ENCODE results near the gene KLHL2. TPM values are rescaled to one million over a fixed set of nuclear protein-coding genes. Genes with fewer than 3 reads are reported as not detected.
"Not testable (repeated sequence)": the region's sequence is repeated elsewhere in the genome, so short reads cannot be mapped to it uniquely, and the experiment has no call there.

The KLHL2 gene, protein sequence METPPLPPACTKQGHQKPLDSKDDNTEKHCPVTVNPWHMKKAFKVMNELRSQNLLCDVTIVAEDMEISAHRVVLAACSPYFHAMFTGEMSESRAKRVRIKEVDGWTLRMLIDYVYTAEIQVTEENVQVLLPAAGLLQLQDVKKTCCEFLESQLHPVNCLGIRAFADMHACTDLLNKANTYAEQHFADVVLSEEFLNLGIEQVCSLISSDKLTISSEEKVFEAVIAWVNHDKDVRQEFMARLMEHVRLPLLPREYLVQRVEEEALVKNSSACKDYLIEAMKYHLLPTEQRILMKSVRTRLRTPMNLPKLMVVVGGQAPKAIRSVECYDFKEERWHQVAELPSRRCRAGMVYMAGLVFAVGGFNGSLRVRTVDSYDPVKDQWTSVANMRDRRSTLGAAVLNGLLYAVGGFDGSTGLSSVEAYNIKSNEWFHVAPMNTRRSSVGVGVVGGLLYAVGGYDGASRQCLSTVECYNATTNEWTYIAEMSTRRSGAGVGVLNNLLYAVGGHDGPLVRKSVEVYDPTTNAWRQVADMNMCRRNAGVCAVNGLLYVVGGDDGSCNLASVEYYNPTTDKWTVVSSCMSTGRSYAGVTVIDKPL
- polyA plus RNA-seq = 10 to 100 TPM in 2 of 4 donors, 1 to 10 TPM in 2; 7.8 to 13.4 (median 10.6) TPM
- long read RNA-seq, donor 1 = 0 reads
- long read RNA-seq, donor 2, partial matches to known transcripts = 0 of 1 reads
- long read RNA-seq, donor 2, other reads (novel, unspliced or antisense) = 0 of 1 reads
- long read RNA-seq, donor 3 = 0 reads
- long read RNA-seq, donor 4 = 0 reads
- long read RNA-seq, donor 5 = 0 reads
- long read RNA-seq, donor 6, partial matches to known transcripts = 0 of 2 reads
- long read RNA-seq, donor 6, other reads (novel, unspliced or antisense) = 0 of 2 reads
- long read RNA-seq, donor 7, partial matches to known transcripts = 0 of 4 reads
- long read RNA-seq, donor 7, other reads (novel, unspliced or antisense) = 0 of 4 reads
- long read RNA-seq, donor 8, partial matches to known transcripts = 0 of 1 reads
- long read RNA-seq, donor 8, other reads (novel, unspliced or antisense) = 0 of 1 reads
- long read RNA-seq, donor 9 = 0 reads
- long read RNA-seq, donor 10, transcript KLHL2-201 (15 exons, 3,134 nt) = major isoform, 5 of 5 reads
- long read RNA-seq, donor 10, partial matches to known transcripts = 0 of 5 reads
- long read RNA-seq, donor 10, other reads (novel, unspliced or antisense) = 0 of 5 reads

DNA sequence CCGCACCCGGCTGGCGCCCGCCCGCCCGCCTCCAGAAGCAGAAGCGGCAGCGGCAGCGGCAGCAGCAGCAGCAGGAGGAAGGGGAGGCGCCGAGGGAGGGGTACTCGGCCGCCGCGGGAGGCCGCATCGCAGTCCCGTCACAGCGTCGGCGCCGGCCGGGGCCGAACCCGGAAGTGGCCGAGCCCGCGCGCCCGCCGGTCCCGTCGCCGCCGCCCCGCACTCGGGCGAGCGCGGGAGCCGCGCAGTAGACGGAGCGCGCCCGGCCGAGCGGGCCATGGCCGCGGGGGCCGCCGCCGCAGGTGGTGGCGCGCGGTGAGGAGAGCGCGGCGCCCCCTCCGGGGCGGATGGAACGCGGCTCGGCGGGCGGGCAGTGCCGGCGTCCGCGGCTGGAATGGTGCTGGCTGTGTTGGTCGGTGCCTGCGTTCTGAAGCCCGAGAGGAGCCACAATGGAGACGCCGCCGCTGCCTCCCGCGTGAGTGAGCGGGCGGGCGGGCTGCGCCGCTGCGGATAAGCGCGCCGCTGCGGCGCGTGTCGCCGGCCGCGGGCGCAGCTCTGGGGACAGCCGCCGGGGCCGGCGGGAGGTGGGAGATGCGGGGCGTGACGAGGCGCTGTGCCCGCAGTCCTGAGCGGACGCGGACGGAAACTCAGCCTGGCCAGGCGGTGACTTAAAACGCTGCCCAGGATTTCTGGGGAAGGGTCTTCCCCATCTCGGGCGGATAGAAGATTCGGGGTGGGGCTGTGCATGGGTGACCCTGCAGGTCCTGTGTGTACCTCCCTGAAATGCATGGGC is at the start of gene KLHL2:
KLHL2 (plus strand) TSS at position 131 of the 790 bp plus-strand sequence; CDS start at position 447, 316 bp downstream.
- FAIRE-seq (no peak), DNase-seq (peak; percentile 75 to 91)
- no peaks in the 10 kb centered on the region for H3K36me3 ChIP-seq (ENCODE audit: control insufficient read depth in 3 of 3, insufficient read depth in 2 of 3, low read depth in 1 of 3, low read length in 3 of 3)
- no peaks in the 10 kb centered on the region for H3K9me3 ChIP-seq (ENCODE audit: control insufficient read depth in 2 of 2, insufficient read depth in 1 of 2, low read depth in 1 of 2, low read length in 1 of 2)
- H3K27me3 ChIP-seq (ENCODE audit: control insufficient read depth in 3 of 3, insufficient read depth in 3 of 3, low read length in 3 of 3) = peaks cover 0 to 2% (median 0%) of the 10 kb centered on the region in 3 donors
- WGBS, 3 donors = 0 to 1% (median 1%) methylated on average over 64 to 113 of the region's 113 CpGs
- H3K27ac ChIP-seq (ENCODE audit: low read depth in 1 of 3, low read length in 2 of 3) = peak within 1 kb of the TSS; percentile 66 to 91 (median 72)
- peak within 1 kb of the TSS; percentile 87 to 99 (median 90) for H3K4me3 ChIP-seq (ENCODE audit: low read depth in 1 of 3, low read length in 3 of 3)
- H3K4me1 ChIP-seq (ENCODE audit: control insufficient read depth in 3 of 3, insufficient read depth in 2 of 3, low read depth in 1 of 3, low read length in 2 of 3) = peaks cover 3 to 15% (median 4%) of the 10 kb centered on the region in 3 donors

DNA sequence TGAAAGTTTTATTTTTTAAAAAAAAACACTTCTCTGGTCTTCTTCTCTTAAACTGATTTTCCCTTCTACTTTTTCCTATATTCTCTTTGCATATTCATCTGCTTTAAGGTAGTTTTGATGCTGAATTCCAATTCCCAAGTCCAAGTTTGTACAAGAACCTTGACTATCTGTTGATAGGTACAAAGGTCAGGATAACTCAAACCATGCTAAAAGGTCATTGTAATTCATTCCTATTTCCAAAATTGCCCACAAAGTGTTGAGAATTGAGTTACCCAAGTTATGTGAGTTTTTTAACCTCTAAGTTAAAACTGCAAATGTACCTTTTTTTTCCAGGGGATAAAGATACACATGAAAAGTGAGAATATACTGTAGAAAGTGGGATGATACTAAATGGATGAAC is 48.6 kb upstream of the KLHL2 start:
- no peaks in the 10 kb centered on the region for H3K4me1 ChIP-seq (ENCODE audit: control insufficient read depth in 3 of 3, insufficient read depth in 2 of 3, low read depth in 1 of 3, low read length in 2 of 3)
- no peak for FAIRE-seq
- no peak overlapping the region for H3K27ac ChIP-seq (ENCODE audit: low read depth in 1 of 3, low read length in 2 of 3)
- no peaks in the 10 kb centered on the region for H3K27me3 ChIP-seq (ENCODE audit: control insufficient read depth in 3 of 3, insufficient read depth in 3 of 3, low read length in 3 of 3)
- H3K4me3 ChIP-seq (ENCODE audit: low read depth in 1 of 3, low read length in 3 of 3) = no peak overlapping the region
- no peaks in the 10 kb centered on the region for H3K36me3 ChIP-seq (ENCODE audit: control insufficient read depth in 3 of 3, insufficient read depth in 2 of 3, low read depth in 1 of 3, low read length in 3 of 3)
- no peak for DNase-seq
- no peaks in the 10 kb centered on the region for H3K9me3 ChIP-seq (ENCODE audit: control insufficient read depth in 2 of 2, insufficient read depth in 1 of 2, low read depth in 1 of 2, low read length in 1 of 2)

DNA sequence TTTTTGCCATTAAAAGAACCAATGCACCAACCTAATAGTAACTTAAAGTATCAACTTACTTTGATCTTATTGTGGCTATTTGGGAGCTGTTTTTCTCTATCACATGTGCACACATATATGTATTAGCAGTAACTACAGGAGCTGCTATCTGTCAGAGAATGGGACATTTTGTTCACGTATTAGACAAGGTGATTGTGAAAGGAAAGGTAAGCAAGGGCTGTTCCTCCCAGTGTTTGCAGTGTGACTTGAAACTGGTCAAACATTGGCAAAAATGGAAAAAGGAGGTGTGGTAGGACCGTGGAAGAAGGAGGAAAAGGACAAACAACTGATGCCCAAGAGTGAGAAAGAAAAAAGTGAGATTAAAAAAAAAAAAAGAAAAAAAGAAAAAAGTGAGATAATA is 43.1 kb upstream of the KLHL2 start:
- peaks cover 0 to 3% (median 0%) of the 10 kb centered on the region in 3 donors for H3K27me3 ChIP-seq (ENCODE audit: control insufficient read depth in 3 of 3, insufficient read depth in 3 of 3, low read length in 3 of 3)
- H3K27ac ChIP-seq (ENCODE audit: low read depth in 1 of 3, low read length in 2 of 3) = no peak overlapping the region
- H3K4me1 ChIP-seq (ENCODE audit: control insufficient read depth in 3 of 3, insufficient read depth in 2 of 3, low read depth in 1 of 3, low read length in 2 of 3) = no peaks in the 10 kb centered on the region
- no peak for FAIRE-seq
- H3K9me3 ChIP-seq (ENCODE audit: control insufficient read depth in 2 of 2, insufficient read depth in 1 of 2, low read depth in 1 of 2, low read length in 1 of 2) = no peaks in the 10 kb centered on the region
- no peak overlapping the region for H3K4me3 ChIP-seq (ENCODE audit: low read depth in 1 of 3, low read length in 3 of 3)
- 36 to 69% (median 40%) methylated on average over 2 of the region's 2 CpGs for WGBS, 3 donors
- no peaks in the 10 kb centered on the region for H3K36me3 ChIP-seq (ENCODE audit: control insufficient read depth in 3 of 3, insufficient read depth in 2 of 3, low read depth in 1 of 3, low read length in 3 of 3)
- no peak for DNase-seq

DNA sequence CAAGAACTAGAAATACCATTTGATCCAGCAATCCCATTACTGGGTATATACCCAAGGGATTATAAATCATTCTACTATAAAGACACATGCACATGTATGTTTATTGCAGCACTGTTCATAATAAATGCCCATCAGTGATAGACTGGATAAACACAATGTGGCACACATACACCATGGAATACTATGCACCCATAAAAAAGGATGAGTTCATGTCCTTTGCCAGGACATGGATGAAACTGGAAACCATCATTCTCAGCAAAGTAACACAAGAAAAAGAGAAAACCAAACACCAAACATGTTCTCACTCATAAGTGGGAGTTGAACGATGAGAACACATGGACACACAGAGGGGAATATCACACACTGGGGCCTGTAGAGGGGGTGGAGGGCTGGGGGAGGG is 40.5 kb upstream of the KLHL2 start:
- H3K4me3 ChIP-seq (ENCODE audit: low read depth in 1 of 3, low read length in 3 of 3); H3K36me3 ChIP-seq (ENCODE audit: control insufficient read depth in 3 of 3, insufficient read depth in 2 of 3, low read depth in 1 of 3, low read length in 3 of 3); H3K27me3 ChIP-seq (ENCODE audit: control insufficient read depth in 3 of 3, insufficient read depth in 3 of 3, low read length in 3 of 3); DNase-seq; H3K27ac ChIP-seq (ENCODE audit: low read depth in 1 of 3, low read length in 2 of 3); FAIRE-seq; H3K4me1 ChIP-seq (ENCODE audit: control insufficient read depth in 3 of 3, insufficient read depth in 2 of 3, low read depth in 1 of 3, low read length in 2 of 3); H3K9me3 ChIP-seq (ENCODE audit: control insufficient read depth in 2 of 2, insufficient read depth in 1 of 2, low read depth in 1 of 2, low read length in 1 of 2): not testable (repeated sequence)
- WGBS, 3 donors = 90 to 96% (median 91%) methylated on average over 1 of the region's 1 CpG

DNA sequence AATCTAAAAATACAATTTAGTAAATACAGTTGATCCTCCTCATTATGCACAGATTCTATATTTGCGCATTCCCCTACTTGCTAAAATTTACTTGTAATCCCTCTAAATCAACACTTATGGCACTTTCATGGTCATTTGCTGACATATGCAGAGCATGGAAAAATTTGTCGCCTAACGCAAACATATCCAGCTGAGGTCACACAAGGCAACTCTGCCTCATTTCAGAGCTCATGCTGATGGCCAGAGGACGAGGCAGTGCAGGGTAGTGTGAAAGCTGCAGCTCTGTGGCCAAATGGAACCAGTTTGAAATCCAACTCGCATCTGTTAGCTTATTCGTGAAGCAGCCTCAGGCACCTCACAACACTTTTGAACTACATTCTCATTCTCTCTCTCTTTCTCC is 39.7 kb upstream of the KLHL2 start:
- DNase-seq (no peak), FAIRE-seq (no peak)
- WGBS, 3 donors = 72 to 76% (median 75%) methylated on average over 6 of the region's 6 CpGs
- no peaks in the 10 kb centered on the region for H3K36me3 ChIP-seq (ENCODE audit: control insufficient read depth in 3 of 3, insufficient read depth in 2 of 3, low read depth in 1 of 3, low read length in 3 of 3)
- no peaks in the 10 kb centered on the region for H3K4me1 ChIP-seq (ENCODE audit: control insufficient read depth in 3 of 3, insufficient read depth in 2 of 3, low read depth in 1 of 3, low read length in 2 of 3)
- H3K9me3 ChIP-seq (ENCODE audit: control insufficient read depth in 2 of 2, insufficient read depth in 1 of 2, low read depth in 1 of 2, low read length in 1 of 2) = no peaks in the 10 kb centered on the region
- H3K27me3 ChIP-seq (ENCODE audit: control insufficient read depth in 3 of 3, insufficient read depth in 3 of 3, low read length in 3 of 3) = peaks cover 0 to 3% (median 0%) of the 10 kb centered on the region in 3 donors
- no peak overlapping the region for H3K4me3 ChIP-seq (ENCODE audit: low read depth in 1 of 3, low read length in 3 of 3)
- no peak overlapping the region for H3K27ac ChIP-seq (ENCODE audit: low read depth in 1 of 3, low read length in 2 of 3)

DNA sequence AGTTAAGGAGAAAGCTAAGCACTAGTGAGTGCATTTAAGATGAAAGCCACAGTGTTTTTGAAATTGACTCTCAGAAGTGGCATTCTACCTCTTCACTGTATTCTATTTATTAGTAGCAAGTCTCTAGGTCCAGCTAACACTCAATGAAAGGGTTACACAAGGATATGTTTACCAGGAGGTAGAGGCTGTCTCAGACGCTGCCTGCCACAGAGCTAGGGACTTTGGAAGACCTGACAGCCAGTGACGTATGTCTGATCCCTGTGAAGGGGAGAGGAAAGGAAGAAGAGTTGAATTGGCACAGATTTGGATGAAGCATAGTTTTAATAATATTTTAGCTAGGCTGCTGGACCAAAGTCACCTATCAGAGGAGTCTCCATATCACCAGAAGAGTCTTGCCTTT is 36.5 kb upstream of the KLHL2 start:
- no peaks in the 10 kb centered on the region for H3K4me1 ChIP-seq (ENCODE audit: control insufficient read depth in 3 of 3, insufficient read depth in 2 of 3, low read depth in 1 of 3, low read length in 2 of 3)
- H3K4me3 ChIP-seq (ENCODE audit: low read depth in 1 of 3, low read length in 3 of 3) = no peak overlapping the region
- no peak overlapping the region for H3K27ac ChIP-seq (ENCODE audit: low read depth in 1 of 3, low read length in 2 of 3)
- FAIRE-seq = no peak
- WGBS, 3 donors = 16 to 53% (median 30%) methylated on average over 2 of the region's 2 CpGs
- peaks cover 0 to 6% (median 0%) of the 10 kb centered on the region in 3 donors for H3K27me3 ChIP-seq (ENCODE audit: control insufficient read depth in 3 of 3, insufficient read depth in 3 of 3, low read length in 3 of 3)
- peaks cover 0 to 7% of the 10 kb centered on the region in 2 donors for H3K9me3 ChIP-seq (ENCODE audit: control insufficient read depth in 2 of 2, insufficient read depth in 1 of 2, low read depth in 1 of 2, low read length in 1 of 2)
- no peaks in the 10 kb centered on the region for H3K36me3 ChIP-seq (ENCODE audit: control insufficient read depth in 3 of 3, insufficient read depth in 2 of 3, low read depth in 1 of 3, low read length in 3 of 3)
- no peak for DNase-seq

DNA sequence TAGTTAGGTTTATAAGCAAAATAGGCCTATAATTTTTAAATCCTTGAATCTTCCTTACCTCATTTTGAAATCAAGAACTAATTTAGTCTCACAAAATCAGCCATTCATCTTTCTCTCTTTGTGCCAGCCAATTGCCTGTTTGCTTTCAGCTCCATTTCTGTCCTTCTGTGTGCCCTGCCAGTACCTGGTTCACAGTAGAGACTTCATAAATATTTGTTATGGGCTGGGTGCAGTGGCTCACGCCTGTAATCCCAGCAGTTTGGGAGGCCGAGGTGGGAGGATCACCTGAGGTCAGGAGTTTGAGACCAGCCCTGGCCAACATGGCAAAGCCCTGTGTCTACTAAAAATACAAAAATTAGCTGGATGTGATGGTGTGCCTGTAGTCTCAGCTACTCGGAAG is 31.9 kb upstream of the KLHL2 start:
- FAIRE-seq; H3K4me1 ChIP-seq (ENCODE audit: control insufficient read depth in 3 of 3, insufficient read depth in 2 of 3, low read depth in 1 of 3, low read length in 2 of 3); H3K27ac ChIP-seq (ENCODE audit: low read depth in 1 of 3, low read length in 2 of 3); H3K36me3 ChIP-seq (ENCODE audit: control insufficient read depth in 3 of 3, insufficient read depth in 2 of 3, low read depth in 1 of 3, low read length in 3 of 3); H3K9me3 ChIP-seq (ENCODE audit: control insufficient read depth in 2 of 2, insufficient read depth in 1 of 2, low read depth in 1 of 2, low read length in 1 of 2); H3K4me3 ChIP-seq (ENCODE audit: low read depth in 1 of 3, low read length in 3 of 3); DNase-seq; H3K27me3 ChIP-seq (ENCODE audit: control insufficient read depth in 3 of 3, insufficient read depth in 3 of 3, low read length in 3 of 3): not testable (repeated sequence)
- 89 to 91% (median 90%) methylated on average over 3 of the region's 3 CpGs for WGBS, 3 donors

All from small intestine (tissue), 16 donors.